B cell (primary cell): Measurements from ENCODE around the gene AK1. TPM values are rescaled to one million over a fixed set of nuclear protein-coding genes. Genes with fewer than 3 reads are reported as not detected.

Experiments used
- ATAC-seq: fragments of 200-7000 bp; cut with Tn5 transposase; one replicate; pipeline ENCODE4 v1.10.0; 2021; ENCODE audit warnings: low read depth, mild to moderate bottlenecking, moderate number of reproducible peaks, moderate library complexity
- CTCF ChIA-PET: fragments of 350-600 bp; sonication (Branson Sonifier 250); formaldehyde crosslinking; loops from one replicate; lab custom pipeline; 2021; ENCODE audit warnings: antibody characterized with exemption, inconsistent platforms; lab: Charles Lee
- POLR2A ChIA-PET: fragments of 350-600 bp; sonication (Branson Sonifier 250); formaldehyde crosslinking; loops from one replicate; lab custom pipeline; 2021; ENCODE audit warnings: antibody characterized with exemption; lab: Charles Lee
- DNase-seq: peaks from one replicate; pipeline ENCODE4 v3.0.0; 2013
- H2AFZ ChIP-seq: 2 replicates; pipeline ENCODE4 v1.6.1; 2012; ENCODE audit warnings: mild to moderate bottlenecking, low read depth, low read length; ENCODE audit not compliant: insufficient read depth, poor library complexity, severe bottlenecking
- H3K27ac ChIP-seq, 2 donors: 1 replicate in 1 of 2; 2 replicates in 1 of 2; pipeline ENCODE4 v1.5.1; 2012 to 2013; ENCODE audit warnings: low read length in 2 of 2, mild to moderate bottlenecking in 2 of 2, moderate library complexity in 1 of 2
- H3K27me3 ChIP-seq, 4 experiments: fragments of 200-600 bp in 1 of 4; sonication (generic) in 1 of 4; replicated peaks in 1 of 4; 1 replicate in 2 of 4; 2 replicates in 2 of 4; pipeline versions ENCODE4 v1.6.1 to v1.7.0; 2013 to 2016; ENCODE audit warnings: low read length in 3 of 4, mild to moderate bottlenecking in 2 of 4, mixed read lengths in 1 of 4, moderate library complexity in 1 of 4; ENCODE audit not compliant: insufficient read depth in 4 of 4, control insufficient read depth in 3 of 4; ENCODE audit errors: control extremely low read depth in 1 of 4
- H3K36me3 ChIP-seq, 2 experiments: replicated peaks in 1 of 2; 1 replicate in 1 of 2; 2 replicates in 1 of 2; pipeline versions ENCODE4 v1.6.1 to v1.7.1; 2013; ENCODE audit warnings: low read length in 1 of 2; ENCODE audit not compliant: insufficient read depth in 2 of 2, control insufficient read depth in 1 of 2; ENCODE audit errors: control extremely low read depth in 1 of 2, extremely low read depth in 1 of 2
- H3K4me1 ChIP-seq, 2 donors: fragments of 200-600 bp in 1 of 2; sonication (generic) in 1 of 2; 1 replicate in 1 of 2; 2 replicates in 1 of 2; pipeline versions ENCODE4 v1.5.1 to v1.6.1; 2013 to 2017; ENCODE audit warnings: low read length in 2 of 2; ENCODE audit not compliant: control insufficient read depth in 2 of 2, insufficient read depth in 2 of 2
- H3K4me2 ChIP-seq: replicated peaks from 2 replicates; pipeline ENCODE3; 2012; ENCODE audit warnings: mild to moderate bottlenecking, low read depth, low read length; ENCODE audit not compliant: poor library complexity, severe bottlenecking
- H3K4me3 ChIP-seq, 5 experiments: fragments of 200-600 bp in 1 of 5; sonication (generic) in 1 of 5; 1 replicate in 3 of 5; 2 replicates in 2 of 5; pipeline versions ENCODE4 v1.5.1 to v1.7.0; 2011 to 2016; ENCODE audit warnings: low read length in 4 of 5, mild to moderate bottlenecking in 4 of 5, low read depth in 2 of 5, control low read depth in 1 of 5, moderate library complexity in 1 of 5; ENCODE audit not compliant: insufficient read depth in 1 of 5; ENCODE audit errors: control extremely low read depth in 1 of 5, extremely low read depth in 1 of 5
- H3K79me2 ChIP-seq: fragments of 200-600 bp; sonication (generic); one replicate; pipeline ENCODE4 v1.6.0; 2016; ENCODE audit warnings: low read length; ENCODE audit not compliant: control insufficient read depth, insufficient read depth
- H3K9ac ChIP-seq: fragments of 200-600 bp; sonication (generic); 2 replicates; pipeline ENCODE4 v1.6.1; 2017; ENCODE audit warnings: mild to moderate bottlenecking, low read length, moderate library complexity
- H3K9me3 ChIP-seq, 3 donors: one replicate each; pipeline versions ENCODE4 v1.6.1 to v1.7.1; 2013; ENCODE audit warnings: low read length in 2 of 3; ENCODE audit not compliant: control insufficient read depth in 2 of 3, insufficient read depth in 1 of 3; ENCODE audit errors: control extremely low read depth in 1 of 3
- H4K20me1 ChIP-seq: 2 replicates; pipeline ENCODE4 v1.6.0; 2012; ENCODE audit warnings: mild to moderate bottlenecking, low read length; ENCODE audit not compliant: insufficient read depth, control insufficient read depth, poor library complexity, severe bottlenecking
- H3K27ac Mint-ChIP-seq: one replicate; pipeline ENCODE4 v1.8.0; 2021; ENCODE audit warnings: mixed read lengths
- H3K27me3 Mint-ChIP-seq: one replicate; pipeline ENCODE4 v1.8.0; 2021; ENCODE audit warnings: mixed read lengths
- H3K4me1 Mint-ChIP-seq: one replicate; pipeline ENCODE4 v1.8.0; 2021; ENCODE audit warnings: mixed read lengths
- H3K4me3 Mint-ChIP-seq: one replicate; pipeline ENCODE4 v1.8.0; 2021; ENCODE audit warnings: mixed read lengths
- H3K9me3 Mint-ChIP-seq: one replicate; pipeline ENCODE4 v1.8.0; 2022; ENCODE audit warnings: mixed read lengths; ENCODE audit not compliant: insufficient read depth
- CTCF ChIP-seq: fragments of 200-600 bp; IDR thresholded peaks from one replicate; pipeline ENCODE4 v1.8.0; 2022; ENCODE audit warnings: antibody characterized with exemption, mild to moderate bottlenecking
- EZH2 ChIP-seq: IDR thresholded peaks from 2 replicates; pipeline ENCODE4 v1.6.1; 2012; ENCODE audit warnings: borderline replicate concordance, low read depth, mild to moderate bottlenecking, moderate library complexity, low read length; ENCODE audit not compliant: insufficient read depth, poor library complexity, severe bottlenecking
- WGBS: methylation state at CpG from one replicate; pipeline ENCODE4 v1.1.5; 2013; ENCODE audit warnings: missing lambda C conversion rate; ENCODE audit not compliant: insufficient coverage; 5-methylcytosine and 5-hydroxymethylcytosine counted together
- intact Hi-C: fragments of 100-400 bp; cut with micrococcal nuclease; formaldehyde crosslinking; loops from one replicate; pipeline ENCODE4 v1.10.0; 2022
- polyA plus RNA-seq: library from polyadenylated mRNA; depleted of rRNA; stranded (reverse); fragments of >200 nt; gene quantifications from 2 replicates; pipeline ENCODE4 v1.2.3, GENCODE V29; 2012
- total RNA-seq, 2 donors: library from RNA; stranded (reverse); fragments of 120-200 nt in 1 of 2; gene quantifications; 1 replicate in 1 of 2; 2 replicates in 1 of 2; pipeline versions ENCODE4 v1.2.3 to v1.2.4, GENCODE V29; 2013 to 2022

AK1 gene
- total and polyA plus RNA-seq, 2 donors (not counting 1 experiment from before 2014, with no cell fraction given), result 28.0 to 31.8 TPM

GRCh38 chr9:127822108-127822507 lies 55.4 kb downstream of the AK1 start:
- intact Hi-C loops, result no loop called here
- Mint-ChIP-seq H3K9me3 (no peaks in the 10 kb centered on the region), H3K27ac (no peak overlapping the region), H3K27me3 (no peaks in the 10 kb centered on the region), H3K4me1 (no peaks in the 10 kb centered on the region), H3K4me3 (no peak overlapping the region)
- no peak overlapping the region for H3K9ac ChIP-seq
- 80% methylated on average over 1 of the region's 4 CpGs for WGBS
- DNase-seq, result no peak
- H3K4me2 ChIP-seq, result no peak overlapping the region
- no peaks in the 10 kb centered on the region for H4K20me1 ChIP-seq
- H3K36me3 ChIP-seq, result peaks cover 0 to 10% of the 10 kb centered on the region in 2 experiments
- H3K79me2 ChIP-seq, result no peaks in the 10 kb centered on the region
- H3K9me3 ChIP-seq, result peaks cover 0 to 4% (median 0%) of the 10 kb centered on the region in 3 donors
- no peak overlapping the region for H2AFZ ChIP-seq
- ChIA-PET POLR2A (no interaction called here), CTCF (no interaction called here)
- no peaks in the 10 kb centered on the region for H3K27me3 ChIP-seq
- no peak overlapping the region for H3K27ac ChIP-seq
- H3K4me3 ChIP-seq, result no peak overlapping the region
- ATAC-seq, result no peak
- TF ChIP-seq EZH2 (no peak), CTCF (no peak)
- H3K4me1 ChIP-seq, result no peaks in the 10 kb centered on the region

GRCh38 chr9:127818574-127818973 lies 58.9 kb downstream of the AK1 start:
- no peaks in the 10 kb centered on the region for H3K4me1 ChIP-seq
- H3K4me3 Mint-ChIP-seq, result no peak overlapping the region
- H3K9me3 ChIP-seq, result peaks cover 0 to 4% (median 0%) of the 10 kb centered on the region in 3 donors
- peaks cover 0 to 22% of the 10 kb centered on the region in 2 experiments for H3K36me3 ChIP-seq
- 98% methylated on average over 8 of the region's 11 CpGs for WGBS
- H3K27ac Mint-ChIP-seq, result no peak overlapping the region
- CTCF ChIA-PET, result interaction anchor here (0.6 kb wide), 1 partner anchor 229 kb away, joined by 3 read pairs; no protein-coding TSS in a partner anchor
- H3K27me3 ChIP-seq, result no peaks in the 10 kb centered on the region
- no peaks in the 10 kb centered on the region for H4K20me1 ChIP-seq
- no peak overlapping the region for H3K9ac ChIP-seq
- DNase-seq (no peak), ATAC-seq (no peak)
- no peak for TF ChIP-seq EZH2
- no peak for TF ChIP-seq CTCF
- no peaks in the 10 kb centered on the region for H3K4me1 Mint-ChIP-seq
- H3K79me2 ChIP-seq, result no peaks in the 10 kb centered on the region
- H3K9me3 Mint-ChIP-seq, result no peaks in the 10 kb centered on the region
- H3K27me3 Mint-ChIP-seq, result no peaks in the 10 kb centered on the region
- intact Hi-C loops, result no loop called here
- no peak overlapping the region for H2AFZ ChIP-seq
- H3K4me3 ChIP-seq, result no peak overlapping the region
- POLR2A ChIA-PET, result no interaction called here
- no peak overlapping the region for H3K4me2 ChIP-seq
- H3K27ac ChIP-seq, result no peak overlapping the region
